AG09319 (cell line): Measurements from ENCODE around the gene ARSK.
A peak's percentile ranks its signal among the peaks of the same experiment; 100 is the strongest.
"Not testable (repeated sequence)": the region's sequence is repeated elsewhere in the genome, so short reads cannot be mapped to it uniquely, and the experiment has no call there.

Experiments used
- DNase-seq: peaks from one replicate; pipeline ENCODE4 v3.0.0-alpha.2; 2010; ENCODE audit warnings: low read depth; ENCODE audit errors: extremely low read depth
- CTCF ChIP-seq: IDR thresholded peaks from 2 replicates; pipeline ENCODE4 v1.5.1; 2011; ENCODE audit warnings: low read depth, mild to moderate bottlenecking, inconsistent platforms, low read length, moderate library complexity

The ARSK gene

DNA sequence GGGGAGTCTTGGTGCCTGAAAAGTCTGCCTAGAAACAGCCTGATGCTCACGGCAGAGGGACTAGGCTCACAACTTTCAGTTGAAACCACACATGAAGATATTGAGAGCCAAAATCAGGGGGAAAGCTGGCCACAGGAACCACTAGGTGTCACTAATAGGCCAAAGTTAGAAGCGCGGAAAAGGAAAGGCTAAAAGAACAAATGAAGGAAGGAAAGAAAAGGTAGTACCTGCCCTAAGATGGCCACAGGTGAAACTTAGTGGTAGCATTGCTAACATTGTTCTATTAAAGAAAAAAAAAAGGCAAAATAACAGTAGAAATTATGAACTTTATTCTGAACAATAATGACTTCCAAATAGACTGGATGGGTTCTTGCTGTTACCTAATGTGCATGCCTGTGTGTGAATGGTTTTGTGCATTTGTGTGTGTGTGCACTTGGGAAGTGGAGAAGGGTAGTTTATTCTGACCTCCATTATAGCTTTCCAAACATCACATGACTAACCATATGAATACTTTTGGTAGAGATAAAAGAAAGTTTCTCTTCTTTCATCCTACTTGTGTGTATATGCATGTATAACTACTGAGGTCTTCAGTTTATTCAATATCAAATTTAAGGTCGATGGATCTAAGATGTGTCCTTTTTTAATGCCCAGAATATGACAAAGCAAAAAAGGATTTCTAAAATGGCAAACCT lies 89.6 kb downstream of the ARSK start:
- TF ChIP-seq CTCF: peak; percentile 83
- no peak for DNase-seq

DNA sequence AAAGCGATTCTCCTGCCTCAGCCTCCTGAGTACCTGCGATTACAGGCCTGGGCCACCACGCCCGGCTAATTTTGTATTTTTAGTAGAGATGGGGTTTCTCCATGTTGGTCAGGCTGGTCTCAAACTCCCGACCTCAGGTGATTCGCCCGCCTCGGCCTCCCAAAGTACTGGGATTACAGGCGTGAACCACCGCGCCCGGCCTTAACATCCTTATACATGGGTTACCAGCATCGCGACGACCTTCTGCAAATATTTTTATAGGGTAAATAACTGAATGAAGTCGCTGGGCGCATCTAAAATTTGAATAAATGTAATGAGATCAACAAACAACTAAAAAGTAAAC lies 91.3 kb downstream of the ARSK start:
- not testable (repeated sequence) for DNase-seq

- peak; percentile 91 for DNase-seq
- TF ChIP-seq CTCF: peak; percentile 1; the same call in 1 of the 2 replicates
These were observed 91.9 kb downstream of the ARSK start, which contains the start of gene RFESD for GRCh38 chr5:95646569-95647431. TSS of gene RFESD (plus strand) at chr5:95646777. CDS start at chr5:95652272, 5,495 bp downstream.

DNA sequence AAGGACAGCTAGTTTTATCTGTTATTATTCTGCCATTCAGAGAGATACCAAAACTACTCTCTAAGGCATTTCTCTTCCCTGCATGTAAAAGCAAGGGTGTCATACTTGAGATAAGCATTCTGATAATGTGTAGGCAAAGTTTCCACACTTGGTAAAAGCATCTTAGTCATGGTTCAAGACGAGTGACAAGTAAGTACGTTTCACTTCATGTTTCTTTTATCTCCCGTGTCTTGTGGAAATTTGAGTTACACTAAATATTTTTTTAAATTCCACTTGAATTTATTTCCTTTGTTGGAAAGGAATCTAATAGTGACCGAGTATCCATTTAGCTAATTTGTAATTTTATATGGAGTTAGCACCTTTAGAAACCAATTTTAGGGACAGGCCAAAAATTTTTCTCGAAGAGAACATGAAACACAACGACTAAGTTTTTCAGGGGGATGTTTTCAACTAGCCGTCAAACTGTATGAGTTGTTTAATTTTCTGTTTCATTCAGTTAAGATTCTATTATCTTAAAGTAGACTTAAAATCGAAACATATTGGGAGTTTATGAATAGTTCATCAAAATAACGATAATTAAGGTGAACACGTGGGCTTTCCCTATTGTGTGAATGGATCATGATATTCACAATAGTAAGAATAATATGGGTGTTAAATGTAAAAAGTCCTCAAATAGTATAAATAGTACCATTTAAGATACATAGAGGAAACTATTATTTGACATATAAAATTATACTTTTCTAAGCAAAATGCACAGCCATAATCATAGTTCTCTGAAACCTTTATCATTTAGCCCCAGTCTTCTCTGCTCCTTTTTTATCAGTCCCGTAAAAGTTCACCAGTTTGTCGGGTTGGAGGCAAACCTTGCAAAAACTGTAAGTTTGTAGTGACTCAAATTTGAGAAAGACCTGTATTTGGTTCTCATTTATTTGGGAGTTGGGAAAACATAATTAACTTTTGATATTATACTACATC lies 93.3 kb downstream of the ARSK start:
- DNase-seq: no peak
- TF ChIP-seq CTCF: no peak

DNA sequence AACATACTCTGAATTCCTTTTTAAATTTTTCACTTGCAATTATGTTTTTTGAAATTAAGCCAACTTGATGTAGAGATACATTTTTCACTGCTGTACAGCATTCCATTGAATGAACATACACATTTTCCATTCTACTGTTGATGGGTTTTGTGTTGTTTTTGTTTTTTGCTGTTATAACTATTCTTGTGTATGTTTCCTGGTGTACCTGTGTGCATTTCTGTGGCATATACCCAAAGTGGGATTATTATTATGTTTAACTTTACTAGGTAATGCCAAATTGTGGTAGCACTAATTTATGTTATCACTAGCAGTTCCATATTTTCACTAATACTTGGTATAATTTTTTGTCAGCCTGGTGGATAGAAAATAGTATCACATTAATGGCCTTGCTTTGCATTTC lies 94.4 kb downstream of the ARSK start:
- no peak for TF ChIP-seq CTCF
- no peak for DNase-seq

- no peak for DNase-seq
- no peak for TF ChIP-seq CTCF
These were observed 95.1 kb downstream of the ARSK start for GRCh38 chr5:95649842-95650620.

- no peak for TF ChIP-seq CTCF
- DNase-seq: no peak
These were observed 97.9 kb downstream of the ARSK start for GRCh38 chr5:95652849-95653248.
